ENCODE data around the gene PSME1. TPM values are rescaled to one million over a fixed set of nuclear protein-coding genes. Genes with fewer than 3 reads are reported as not detected.

The PSME1 gene
- total and polyA plus RNA-seq, 10 of the 15 experiments (the other 5 are each of a cell fraction or from before 2014, with no cell fraction given) = 250 to 1,378 (median 412) TPM

GRCh38 chr14:24123424-24124417 is 12.3 kb upstream of the PSME1 start (continued):
- TF ChIP-seq, protein P1, sequence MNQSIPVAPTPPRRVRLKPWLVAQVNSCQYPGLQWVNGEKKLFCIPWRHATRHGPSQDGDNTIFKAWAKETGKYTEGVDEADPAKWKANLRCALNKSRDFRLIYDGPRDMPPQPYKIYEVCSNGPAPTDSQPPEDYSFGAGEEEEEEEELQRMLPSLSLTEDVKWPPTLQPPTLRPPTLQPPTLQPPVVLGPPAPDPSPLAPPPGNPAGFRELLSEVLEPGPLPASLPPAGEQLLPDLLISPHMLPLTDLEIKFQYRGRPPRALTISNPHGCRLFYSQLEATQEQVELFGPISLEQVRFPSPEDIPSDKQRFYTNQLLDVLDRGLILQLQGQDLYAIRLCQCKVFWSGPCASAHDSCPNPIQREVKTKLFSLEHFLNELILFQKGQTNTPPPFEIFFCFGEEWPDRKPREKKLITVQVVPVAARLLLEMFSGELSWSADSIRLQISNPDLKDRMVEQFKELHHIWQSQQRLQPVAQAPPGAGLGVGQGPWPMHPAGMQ (IDR thresholded peaks at IDR 0.05; ENCODE audit: borderline replicate concordance) = no peak
- TF ChIP-seq TCF12 (IDR thresholded peaks at IDR 0.05; ENCODE audit: low read depth, low read length) (no peak), LARP7 (IDR thresholded peaks at IDR 0.05) (no peak), HDGF (IDR thresholded peaks at IDR 0.05) (no peak; the same call in 1 of the 2 replicates), FOS (IDR thresholded peaks at IDR 0.05; ENCODE audit: borderline replicate concordance, extremely low read depth, insufficient read length) (no peak), NFIC (IDR thresholded peaks at IDR 0.05; ENCODE audit: low read depth, low read length) (no peak), SREBF2 (IDR thresholded peaks at IDR 0.05; ENCODE audit: low read length) (no peak), IRF3 (IDR thresholded peaks at IDR 0.05) (no peak), NFYB (IDR thresholded peaks at IDR 0.05; ENCODE audit: insufficient read depth, low read depth, low read length) (0 out of 2 replicates have a peak, but pooled peaks have one; percentile 22), SMARCA5 (IDR thresholded peaks at IDR 0.05) (no peak), RUNX3 (IDR thresholded peaks at IDR 0.05; ENCODE audit: low read length) (peak; percentile 36; the same call in 1 of the 2 replicates), MYC (IDR thresholded peaks at IDR 0.05; ENCODE audit: insufficient read depth, insufficient read length, insufficient replicate concordance, low read length, severe bottlenecking) (no peak), NKRF (conservative IDR thresholded peaks at IDR 0.05) (no peak), IKZF2 (IDR thresholded peaks at IDR 0.05) (peak; percentile 56 to 64; a peak in 3 of 4 replicates), BRCA1 (IDR thresholded peaks at IDR 0.05; ENCODE audit: low read depth, low read length) (no peak), RFX5 (IDR thresholded peaks at IDR 0.05; ENCODE audit: low read depth, low read length) (no peak), PAX8 (IDR thresholded peaks at IDR 0.05) (no peak), IKZF1 (conservative IDR thresholded peaks at IDR 0.05) (peak; percentile 38; the same call in 1 of the 2 replicates), SREBF1 (IDR thresholded peaks at IDR 0.05; ENCODE audit: low read length) (no peak), EGR1 (IDR thresholded peaks at IDR 0.05; ENCODE audit: borderline replicate concordance in 1 of 2, low read depth in 2 of 2, low read length in 2 of 2) (no peak), GABPA (IDR thresholded peaks at IDR 0.05; ENCODE audit: low read depth) (no peak), ZNF207 (IDR thresholded peaks at IDR 0.05; ENCODE audit: borderline replicate concordance) (no peak)
- TF ChIP-seq, protein P2, sequence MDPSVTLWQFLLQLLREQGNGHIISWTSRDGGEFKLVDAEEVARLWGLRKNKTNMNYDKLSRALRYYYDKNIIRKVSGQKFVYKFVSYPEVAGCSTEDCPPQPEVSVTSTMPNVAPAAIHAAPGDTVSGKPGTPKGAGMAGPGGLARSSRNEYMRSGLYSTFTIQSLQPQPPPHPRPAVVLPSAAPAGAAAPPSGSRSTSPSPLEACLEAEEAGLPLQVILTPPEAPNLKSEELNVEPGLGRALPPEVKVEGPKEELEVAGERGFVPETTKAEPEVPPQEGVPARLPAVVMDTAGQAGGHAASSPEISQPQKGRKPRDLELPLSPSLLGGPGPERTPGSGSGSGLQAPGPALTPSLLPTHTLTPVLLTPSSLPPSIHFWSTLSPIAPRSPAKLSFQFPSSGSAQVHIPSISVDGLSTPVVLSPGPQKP (IDR thresholded peaks at IDR 0.05; ENCODE audit: low read depth, low read length) = no peak
- TF ChIP-seq, protein P3, sequence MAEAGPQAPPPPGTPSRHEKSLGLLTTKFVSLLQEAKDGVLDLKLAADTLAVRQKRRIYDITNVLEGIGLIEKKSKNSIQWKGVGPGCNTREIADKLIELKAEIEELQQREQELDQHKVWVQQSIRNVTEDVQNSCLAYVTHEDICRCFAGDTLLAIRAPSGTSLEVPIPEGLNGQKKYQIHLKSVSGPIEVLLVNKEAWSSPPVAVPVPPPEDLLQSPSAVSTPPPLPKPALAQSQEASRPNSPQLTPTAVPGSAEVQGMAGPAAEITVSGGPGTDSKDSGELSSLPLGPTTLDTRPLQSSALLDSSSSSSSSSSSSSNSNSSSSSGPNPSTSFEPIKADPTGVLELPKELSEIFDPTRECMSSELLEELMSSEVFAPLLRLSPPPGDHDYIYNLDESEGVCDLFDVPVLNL (IDR thresholded peaks at IDR 0.05; ENCODE audit: low read depth, low read length) = no peak
